Right lobe of liver (tissue), 4 donors: ENCODE data around the gene WDFY2.

Source experiments
- CTCF ChIP-seq, 4 donors: fragments of 200-600 bp in 3 of 4; fragments of 450-650 bp in 1 of 4; IDR thresholded peaks; one replicate each; pipeline versions ENCODE4 v1.5.1 to v1.8.0; 2016 to 2022; ENCODE audit warnings: antibody characterized with exemption in 4 of 4, mild to moderate bottlenecking in 2 of 4
- POLR2A ChIP-seq: fragments of 450-650 bp; IDR thresholded peaks from one replicate; pipeline ENCODE4 v1.6.1; 2017; ENCODE audit warnings: antibody characterized with exemption, mild to moderate bottlenecking
- donor health status: DM: no; HTN: no; CAD: no.
- donor health status: DM: no; HTN: no; CAD: no.
- donor health status: DM: no; HTN: yes; CAD: no.

GRCh38 chr13:51760592-51760991, 176.3 kb downstream of the WDFY2 start:
- TF ChIP-seq CTCF (IDR thresholded peaks at IDR 0.05) (no peak), POLR2A (no peak)
